Adrenal gland (tissue), 12 donors: ENCODE measurements around the gene CSK. TPM values are rescaled to one million over a fixed set of nuclear protein-coding genes. Genes with fewer than 3 reads are reported as not detected.
A peak's percentile ranks its signal among the peaks of the same experiment; 100 is the strongest.

Source experiments
- DNase-seq, 7 donors: peaks; one replicate each; pipeline ENCODE4 v3.0.0-alpha.2; 2019 to 2020
- H3K27ac ChIP-seq, 5 donors: fragments of 200-600 bp; sonication (generic) in 4 of 5; 1 replicate in 3 of 5; 2 replicates in 2 of 5; pipeline versions ENCODE4 v1.5.1 to v1.8.0; 2016 to 2020; ENCODE audit warnings: mild to moderate bottlenecking in 1 of 5
- H3K27me3 ChIP-seq: fragments of 200-600 bp; 2 replicates; pipeline ENCODE4 v1.8.0; 2021
- H3K36me3 ChIP-seq, 2 donors: fragments of 200-600 bp; replicated peaks in 1 of 2; 1 replicate in 1 of 2; 2 replicates in 1 of 2; pipeline versions ENCODE4 v1.5.1 to v1.8.0; 2018 to 2022
- H3K4me1 ChIP-seq, 2 donors: fragments of 200-600 bp; replicated peaks in 1 of 2; 1 replicate in 1 of 2; 2 replicates in 1 of 2; pipeline versions ENCODE4 v1.5.1 to v1.8.0; 2018 to 2021
- H3K4me3 ChIP-seq, 4 donors: fragments of 200-600 bp; sonication (generic) in 3 of 4; one replicate each; pipeline ENCODE4 v1.5.1; 2016 to 2018
- H3K9me3 ChIP-seq, 3 donors: fragments of 200-600 bp; sonication (generic) in 1 of 3; replicated peaks in 1 of 3; 1 replicate in 2 of 3; 2 replicates in 1 of 3; pipeline versions ENCODE4 v1.5.1 to v1.8.0; 2016 to 2021
- CTCF ChIP-seq, 6 experiments: fragments of 450-650 bp in 4 of 6; fragments of 200-600 bp in 2 of 6; sonication (generic) in 1 of 6; IDR thresholded peaks; 1 replicate in 5 of 6; 2 replicates in 1 of 6; pipeline versions ENCODE4 v1.5.1 to v1.8.0; 2016 to 2021; ENCODE audit warnings: antibody characterized with exemption in 6 of 6, mild to moderate bottlenecking in 2 of 6, moderate library complexity in 1 of 6
- POLR2A ChIP-seq, 2 donors: fragments of 450-650 bp; IDR thresholded peaks; one replicate each; pipeline ENCODE4 v1.6.1; 2017; ENCODE audit warnings: antibody characterized with exemption in 2 of 2, mild to moderate bottlenecking in 2 of 2, moderate library complexity in 1 of 2
- WGBS, 4 donors: extraction: QIAGEN DNeasy Blood & Tissue Kit in 2 of 4; methylation state at CpG; one replicate each; pipeline versions ENCODE4 v1.1.5 to v1.1.7; 2013 to 2017; 5-methylcytosine and 5-hydroxymethylcytosine counted together
- intact Hi-C, 2 donors: fragments of 100-400 bp; cut with DNase I; formaldehyde crosslinking; loops; one replicate each; pipeline versions ENCODE4 v1.14.1 to v1.15.0; 2022 to 2023
- polyA plus RNA-seq, 3 donors: library from polyadenylated mRNA; stranded (reverse); fragments of 200-250 nt in 2 of 3; fragments of 350-450 nt in 1 of 3; fragmentation: Illumina TruSeq in 1 of 3; extraction: RNeasy Lipid Tissue Mini Kit (QIAGEN cat#74804) in 1 of 3; gene quantifications; one replicate each; pipeline ENCODE4 v1.2.3, GENCODE V29; 2013 to 2014
- total RNA-seq, 9 donors: library from RNA; depleted of rRNA in 4 of 9; stranded (reverse); fragments of >200 nt in 4 of 9; fragments of 120-200 nt in 1 of 9; fragmentation: NEBNext Ultra II Directional in 1 of 9; extraction: Animal tissue kit (Norgen Biotek cat#: 25700) in 1 of 9; gene quantifications; one replicate each; pipeline versions ENCODE4 v1.1.0 to v1.2.4, GENCODE V29; 2013 to 2023
- donor health status: healthy with polysubstance abuse.
- donor health status: Bipolar disorder and iron deficiency.
- donor health status: DM: yes; HTN: yes; CAD: no.
- donor health status: DM: no; HTN: no; CAD: no.
- donor health status: DM: no; HTN: no; CAD: no.
- donor health status: DM: yes; HTN: yes; CAD: no.

CSK gene
- total and polyA plus RNA-seq, 12 donors, result 10.9 to 59.4 (median 27.6) TPM

- TF ChIP-seq CTCF (IDR thresholded peaks at IDR 0.05) (no peak), POLR2A (IDR thresholded peaks at IDR 0.05) (no peak)
- DNase-seq, result no peak
- H3K36me3 ChIP-seq, result no peaks in the 10 kb centered on the region
Observed at GRCh38 chr15:74822233-74822632, 40.4 kb downstream of the CSK start.

DNA sequence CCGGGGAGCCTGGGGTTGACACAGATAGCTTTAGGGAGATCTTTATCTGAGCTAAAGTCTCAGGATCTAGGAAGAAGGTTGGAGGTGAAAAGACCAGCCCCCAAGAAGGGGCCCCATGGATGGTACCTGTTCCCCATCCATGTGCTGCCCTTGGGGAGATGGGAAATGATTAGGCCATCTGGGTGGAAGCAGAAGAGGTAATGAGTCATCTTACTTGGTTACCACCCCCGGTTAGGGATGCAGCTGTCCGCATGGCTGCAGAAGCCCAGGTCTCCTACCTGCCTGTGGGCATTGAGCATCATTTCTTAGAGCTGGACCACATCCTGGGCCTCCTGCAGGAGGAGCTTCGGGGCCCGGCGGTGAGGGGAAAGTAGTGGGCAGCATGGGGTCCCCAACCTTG, 41.4 kb downstream of the CSK start:
- Histone ChIP-seq H3K27me3 (no peaks in the 10 kb centered on the region), H3K36me3 (no peaks in the 10 kb centered on the region), H3K4me3 (no peak overlapping the region), H3K27ac (no peak overlapping the region), H3K4me1 (peaks cover 4 to 5% of the 10 kb centered on the region in 2 donors), H3K9me3 (no peaks in the 10 kb centered on the region)
- DNase-seq, result no peak
- WGBS, 4 donors, result 69 to 76% (median 75%) methylated on average over 3 to 6 of the region's 6 CpGs
- intact Hi-C loops, result no loop called here
- TF ChIP-seq CTCF (IDR thresholded peaks at IDR 0.05) (no peak), POLR2A (IDR thresholded peaks at IDR 0.05) (no peak)

More at GRCh38 chr15:74822233-74822632, 40.4 kb downstream of the CSK start:
- H3K27ac ChIP-seq, result no peak overlapping the region
- peaks cover 14 to 16% of the 10 kb centered on the region in 2 donors for H3K4me1 ChIP-seq
- intact Hi-C loops, result no loop called here
- H3K4me3 ChIP-seq, result no peak overlapping the region
- no peaks in the 10 kb centered on the region for H3K9me3 ChIP-seq
- no peaks in the 10 kb centered on the region for H3K27me3 ChIP-seq
- 90 to 100% (median 97%) methylated on average over 4 of the region's 4 CpGs for WGBS, 4 donors

DNA sequence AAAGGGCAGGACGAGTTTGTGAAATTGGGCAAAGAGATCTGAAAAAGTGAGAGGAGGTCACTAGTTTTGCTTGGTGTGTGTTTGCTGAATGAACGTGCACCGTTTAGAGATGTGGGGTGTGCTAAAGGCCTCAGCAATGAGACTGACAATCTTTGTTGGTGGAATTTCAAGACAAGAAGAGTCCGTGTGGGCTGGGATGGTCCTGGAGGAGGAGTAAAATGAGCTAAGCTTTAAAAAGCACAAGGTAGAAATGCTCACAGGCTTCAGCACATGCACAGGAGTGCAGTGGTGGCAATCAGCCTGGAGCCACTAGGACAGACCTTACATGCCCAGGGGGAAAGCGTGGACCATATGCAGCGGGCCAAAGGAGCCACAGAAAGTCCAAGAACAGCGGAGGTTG, 43.1 kb downstream of the CSK start:
- WGBS, 4 donors, result 82 to 85% (median 83%) methylated on average over 7 of the region's 7 CpGs

DNA sequence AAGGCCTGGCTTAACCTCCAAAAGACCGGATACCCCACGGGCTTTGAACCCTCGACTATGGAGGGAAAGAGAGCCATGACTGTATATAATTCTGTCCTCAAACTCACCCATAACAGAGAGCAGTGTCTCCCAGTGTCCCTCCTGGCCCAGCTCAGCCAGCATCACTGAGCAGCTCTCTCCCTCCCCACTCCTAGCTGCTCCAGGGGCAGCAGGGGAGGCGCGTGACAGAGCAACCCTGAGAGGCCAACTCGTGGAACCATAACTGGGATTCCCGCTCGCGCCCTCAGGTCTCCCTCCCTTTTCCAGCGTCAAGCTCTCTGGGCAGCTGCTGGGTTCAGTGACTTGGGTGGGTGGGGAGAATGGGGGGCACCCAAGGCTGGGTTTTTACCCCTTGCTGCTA, 44.0 kb downstream of the CSK start:
- H3K36me3 ChIP-seq, result no peaks in the 10 kb centered on the region
- H3K9me3 ChIP-seq, result no peaks in the 10 kb centered on the region
- peaks cover 0 to 3% of the 10 kb centered on the region in 2 donors for H3K4me1 ChIP-seq
- intact Hi-C loops, result no loop called here
- H3K27ac ChIP-seq, result no peak overlapping the region
- no peaks in the 10 kb centered on the region for H3K27me3 ChIP-seq
- TF ChIP-seq CTCF (IDR thresholded peaks at IDR 0.05) (no peak), POLR2A (IDR thresholded peaks at IDR 0.05) (no peak)
- H3K4me3 ChIP-seq, result no peak overlapping the region
- 47 to 56% (median 53%) methylated on average over 3 to 10 of the region's 10 CpGs for WGBS, 4 donors
- DNase-seq, result peak in 1 of 7 donors; percentile 13

More for the DNA sequence above, 43.1 kb downstream of the CSK start:
- H3K36me3 ChIP-seq, result no peaks in the 10 kb centered on the region
- H3K27me3 ChIP-seq, result no peaks in the 10 kb centered on the region
- H3K4me1 ChIP-seq, result peaks cover 0 to 3% of the 10 kb centered on the region in 2 donors
- H3K27ac ChIP-seq, result no peak overlapping the region
- DNase-seq, result no peak
- intact Hi-C loops, result no loop called here
- H3K4me3 ChIP-seq, result no peak overlapping the region
- TF ChIP-seq POLR2A (IDR thresholded peaks at IDR 0.05) (no peak), CTCF (IDR thresholded peaks at IDR 0.05) (no peak)
- H3K9me3 ChIP-seq, result no peaks in the 10 kb centered on the region
